HepG2 (cell line): ENCODE measurements around the gene SNAPC4. TPM values are rescaled to one million over a fixed set of nuclear protein-coding genes. Genes with fewer than 3 reads are reported as not detected.

Experiments used
- ATAC-seq: fragments of 200-7000 bp; cut with Tn5 transposase; 3 replicates; pipeline ENCODE4 v1.9.1; 2020; ENCODE audit warnings: mild to moderate bottlenecking, moderate library complexity
- BruUV-seq: library from RNA; stranded (reverse); fragments of 400-500 nt; replicated peaks from 2 replicates; lab custom pipeline; 2021; lab: Mats Ljungman, UMichigan
- CTCF ChIA-PET: fragments of 300-600 bp; formaldehyde crosslinking; extraction: SDS; loops from one replicate; lab custom pipeline; 2021; ENCODE audit warnings: low total read pairs, inconsistent platforms, low intra/inter-chr PET ratio; lab: Yijun Ruan, JAX
- POLR2A ChIA-PET: fragments of 350-600 bp; sonication (Branson Sonifier 250); formaldehyde crosslinking; loops from one replicate; lab custom pipeline; 2020; ENCODE audit warnings: antibody characterized with exemption, inconsistent platforms; lab: Yijun Ruan, JAX
- DNase-seq: peaks from one replicate; pipeline ENCODE4 v3.0.0-alpha.2; 2015; ENCODE audit warnings: low spot score
- FAIRE-seq: peaks from 3 replicates; lab custom pipeline; 2011; peaks lifted over from hg19 to GRCh38; lab: Jason Lieb, UNC
- H2AFZ ChIP-seq: one replicate; pipeline ENCODE4 v1.6.1; 2011; ENCODE audit warnings: low read length, inconsistent platforms
- H3K27ac ChIP-seq: fragments of 300-600 bp; 3 replicates; pipeline ENCODE4 v1.8.0; 2011; ENCODE audit warnings: mixed run types, mild to moderate bottlenecking, mixed read lengths, low read length, inconsistent platforms; ENCODE audit not compliant: insufficient read depth; ENCODE audit errors: extremely low read length
- H3K27me3 ChIP-seq, 2 experiments: fragments of 200-600 bp in 1 of 2; 2 replicates in 1 of 2; 3 replicates in 1 of 2; pipeline versions ENCODE4 v1.6.0 to v1.8.0; 2011; ENCODE audit warnings: low read length in 2 of 2, mild to moderate bottlenecking in 2 of 2, moderate library complexity in 2 of 2, inconsistent platforms in 1 of 2; ENCODE audit not compliant: insufficient read depth in 2 of 2, control insufficient read depth in 1 of 2
- H3K36me3 ChIP-seq, 2 experiments: fragments of 200-600 bp in 1 of 2; replicated peaks in 1 of 2; 2 replicates in 1 of 2; 3 replicates in 1 of 2; pipeline versions ENCODE4 v1.5.1 to v1.8.0; 2011; ENCODE audit warnings: low read length in 2 of 2, inconsistent platforms in 1 of 2; ENCODE audit not compliant: insufficient read depth in 2 of 2, control insufficient read depth in 1 of 2
- H3K4me1 ChIP-seq: 2 replicates; pipeline ENCODE4 v1.5.1; 2012; ENCODE audit warnings: low read length, inconsistent platforms; ENCODE audit not compliant: insufficient read depth
- H3K4me2 ChIP-seq: 2 replicates; pipeline ENCODE4 v1.6.0; 2011; ENCODE audit warnings: low read depth, low read length, inconsistent platforms
- H3K4me3 ChIP-seq, 3 experiments: fragments of 200-600 bp in 1 of 3; sonication (generic), shearing (Covaris generic) in 1 of 3; replicated peaks in 1 of 3; 2 replicates each; pipeline ENCODE4 v1.5.1; 2011 to 2016; ENCODE audit warnings: low read length in 3 of 3, inconsistent platforms in 2 of 3, low read depth in 2 of 3, mild to moderate bottlenecking in 2 of 3, control low read depth in 1 of 3, mixed read lengths in 1 of 3; ENCODE audit not compliant: insufficient read depth in 1 of 3
- H3K79me2 ChIP-seq: one replicate; pipeline ENCODE4 v1.6.1; 2011; ENCODE audit warnings: low read length, inconsistent platforms; ENCODE audit not compliant: insufficient read depth
- H3K9ac ChIP-seq: 2 replicates; pipeline ENCODE4 v1.6.0; 2011; ENCODE audit warnings: mild to moderate bottlenecking, low read depth, low read length, inconsistent platforms; ENCODE audit not compliant: insufficient read depth
- H3K9me3 ChIP-seq: 2 replicates; pipeline ENCODE4 v1.5.1; 2012; ENCODE audit warnings: mild to moderate bottlenecking, low read length
- H4K20me1 ChIP-seq: 2 replicates; pipeline ENCODE4 v1.6.0; 2011; ENCODE audit warnings: inconsistent platforms, mild to moderate bottlenecking, low read length, moderate library complexity; ENCODE audit not compliant: insufficient read depth
- GFI1 ChIP-seq: sonication (generic); formaldehyde crosslinking; IDR thresholded peaks from 2 replicates; pipeline ENCODE4 v1.5.0; 2020; ENCODE audit warnings: missing genetic modification reagents, mild to moderate bottlenecking, borderline replicate concordance
- MZF1 ChIP-seq: sonication (generic); formaldehyde crosslinking; IDR thresholded peaks from 2 replicates; pipeline ENCODE4 v1.8.1; 2023; ENCODE audit warnings: mild to moderate bottlenecking, missing genetic modification reagents, borderline replicate concordance
- PHF20 ChIP-seq: sonication (generic); formaldehyde crosslinking; IDR thresholded peaks from 2 replicates; pipeline ENCODE4 v1.5.0; 2020; ENCODE audit warnings: mild to moderate bottlenecking, missing genetic modification reagents
- SIN3B ChIP-seq: fragments of 150-350 bp; IDR thresholded peaks from 2 replicates; pipeline ENCODE4 v1.6.1; 2014; ENCODE audit warnings: low read length
- TEAD3 ChIP-seq: optimal IDR thresholded peaks from 2 replicates; pipeline ENCODE3; 2016; ENCODE audit warnings: borderline replicate concordance
- THAP11 ChIP-seq: IDR thresholded peaks from 2 replicates; pipeline ENCODE4 v1.6.1; 2016; ENCODE audit warnings: missing biosample characterization, missing genetic modification reagents
- ZC3H4 ChIP-seq: sonication (generic); formaldehyde crosslinking; IDR thresholded peaks from 2 replicates; pipeline ENCODE4 v1.4.0; 2020; ENCODE audit warnings: missing genetic modification reagents, borderline replicate concordance
- ZNF337 ChIP-seq: sonication (generic); formaldehyde crosslinking; IDR thresholded peaks from 2 replicates; pipeline ENCODE4 v1.5.1; 2020; ENCODE audit warnings: missing genetic modification reagents, low read depth, mild to moderate bottlenecking, borderline replicate concordance
- ZNF598 ChIP-seq: sonication (generic); formaldehyde crosslinking; IDR thresholded peaks from 2 replicates; pipeline ENCODE4 v1.5.1; 2020; ENCODE audit warnings: mild to moderate bottlenecking, missing genetic modification reagents, borderline replicate concordance
- ZNF839 ChIP-seq: sonication (generic); formaldehyde crosslinking; IDR thresholded peaks from 2 replicates; pipeline ENCODE4 v1.4.0; 2020; ENCODE audit warnings: missing genetic modification reagents, mild to moderate bottlenecking, borderline replicate concordance
- WGBS: methylation state at CpG from one replicate; pipeline ENCODE4 v1.1.6; 2017; ENCODE audit warnings: low lambda C conversion rate; 5-methylcytosine and 5-hydroxymethylcytosine counted together
- in situ Hi-C: cut with HindIII; loops from 2 replicates; pipeline ENCODE4 v1.10.0; 2017; ENCODE audit warnings: low pct_unique_long_range_greater_than_20kb; ENCODE audit not compliant: extremely low pct_ligation_motif_present
- intact Hi-C: fragments of 100-400 bp; cut with micrococcal nuclease; formaldehyde crosslinking; loops from one replicate; pipeline ENCODE4 v1.10.0; 2022; ENCODE audit not compliant: unreplicated experiment
- polyA plus RNA-seq, 8 experiments: library from polyadenylated mRNA; depleted of rRNA in 3 of 8; stranded (reverse) in 7 of 8; unstranded in 1 of 8; fragments of >200 nt; fragmentation: Illumina TruSeq in 4 of 8; extraction: Trizol in 4 of 8; gene quantifications; 2 replicates each; pipeline versions ENCODE4 v1.2.1 to v1.2.3, GENCODE V29; 2011 to 2016; ENCODE audit warnings: low read depth in 4 of 8, missing spikeins in 1 of 8, mixed read lengths in 1 of 8; ENCODE audit not compliant: insufficient read depth in 1 of 8
- total RNA-seq, 5 experiments: library from RNA; depleted of rRNA; stranded (reverse); fragments of >200 nt; fragmentation: Illumina TruSeq; extraction: Trizol; gene quantifications; 2 replicates each; pipeline ENCODE4 v1.2.3, GENCODE V29; 2016; ENCODE audit warnings: low read depth in 1 of 5
- TF ChIP-seq, protein P1 (sequence below): sonication (generic); formaldehyde crosslinking; IDR thresholded peaks from 2 replicates; pipeline ENCODE4 v1.4.0; 2020; ENCODE audit warnings: missing genetic modification reagents, low read depth, mild to moderate bottlenecking, borderline replicate concordance
- TF ChIP-seq, protein P2 (sequence below): sonication (generic); formaldehyde crosslinking; IDR thresholded peaks from 2 replicates; pipeline ENCODE4 v1.8.1; 2023; ENCODE audit warnings: mild to moderate bottlenecking, moderate library complexity, missing genetic modification reagents
- TF ChIP-seq, protein P3 (sequence below): sonication (generic); formaldehyde crosslinking; IDR thresholded peaks from 2 replicates; pipeline ENCODE4 v1.5.0; 2020; ENCODE audit warnings: mild to moderate bottlenecking, missing genetic modification reagents
- TF ChIP-seq, protein P4 (sequence below), 2 experiments: sonication (generic) in 1 of 2; formaldehyde crosslinking in 1 of 2; IDR thresholded peaks; 2 replicates each; pipeline versions ENCODE4 v1.4.0 to v1.6.1; 2016 to 2020; ENCODE audit warnings: borderline replicate concordance in 1 of 2, low read depth in 1 of 2, mild to moderate bottlenecking in 1 of 2, missing genetic modification reagents in 1 of 2

SNAPC4 gene
- total and polyA plus RNA-seq, 2 of the 13 experiments (the other 11 are each of a cell fraction or from before 2014, with no cell fraction given) = 2.0 to 6.0 TPM

DNA sequence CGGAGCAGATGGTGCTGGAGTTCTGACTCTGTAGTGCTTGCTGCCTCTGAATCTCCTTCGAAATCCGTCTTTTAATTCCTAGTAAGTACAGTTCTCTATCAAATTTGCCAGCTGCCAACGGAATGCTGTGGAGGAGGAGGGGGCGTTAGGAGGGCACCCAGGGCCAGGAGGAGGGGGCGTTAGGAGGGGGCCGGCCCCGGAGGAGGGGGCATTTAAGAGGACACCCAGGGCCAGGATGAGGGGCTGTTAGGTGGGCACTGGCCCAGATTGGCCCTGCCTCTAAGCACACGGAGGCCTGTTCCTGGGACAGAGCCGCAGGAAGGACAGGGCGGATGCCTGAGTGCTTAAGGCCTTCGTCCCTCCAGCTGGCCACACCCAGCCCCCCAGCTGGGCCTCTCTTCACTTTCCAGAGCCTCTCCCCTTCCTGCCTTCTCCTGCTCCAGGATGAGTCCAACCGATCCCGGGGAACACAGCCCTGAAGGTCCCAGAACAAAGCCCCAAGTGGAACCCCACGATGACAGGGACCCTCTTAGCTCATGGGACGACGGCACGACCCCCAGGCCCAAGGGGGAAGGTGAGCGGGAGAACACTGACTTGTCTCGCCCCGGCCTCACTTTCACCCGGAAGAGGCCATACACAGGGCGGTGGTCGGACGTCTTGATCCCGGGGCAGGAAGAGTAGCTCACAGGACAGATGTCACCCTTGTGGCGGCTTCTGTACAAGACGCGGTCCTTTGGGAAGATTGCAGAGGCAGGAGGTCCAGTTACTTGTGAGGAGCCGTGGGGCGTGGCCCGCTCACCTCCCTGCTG lies 29.9 kb upstream of the SNAPC4 start:
- no peak overlapping the region for H3K4me3 ChIP-seq
- H3K4me2 ChIP-seq = no peak overlapping the region
- no peaks in the 10 kb centered on the region for H4K20me1 ChIP-seq
- ChIA-PET POLR2A (no interaction called here), CTCF (no interaction called here)
- no peak for FAIRE-seq
- TF ChIP-seq, protein P1, sequence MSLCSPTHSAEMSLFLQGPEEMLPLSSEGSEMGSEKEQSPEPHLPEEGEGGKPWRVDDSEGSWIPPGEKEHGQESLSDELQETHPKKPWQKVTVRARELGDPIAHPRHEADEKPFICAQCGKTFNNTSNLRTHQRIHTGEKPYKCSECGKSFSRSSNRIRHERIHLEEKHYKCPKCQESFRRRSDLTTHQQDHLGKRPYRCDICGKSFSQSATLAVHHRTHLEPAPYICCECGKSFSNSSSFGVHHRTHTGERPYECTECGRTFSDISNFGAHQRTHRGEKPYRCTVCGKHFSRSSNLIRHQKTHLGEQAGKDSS (CRISPR knock-in tag) = no peak
- TF ChIP-seq, protein P2, sequence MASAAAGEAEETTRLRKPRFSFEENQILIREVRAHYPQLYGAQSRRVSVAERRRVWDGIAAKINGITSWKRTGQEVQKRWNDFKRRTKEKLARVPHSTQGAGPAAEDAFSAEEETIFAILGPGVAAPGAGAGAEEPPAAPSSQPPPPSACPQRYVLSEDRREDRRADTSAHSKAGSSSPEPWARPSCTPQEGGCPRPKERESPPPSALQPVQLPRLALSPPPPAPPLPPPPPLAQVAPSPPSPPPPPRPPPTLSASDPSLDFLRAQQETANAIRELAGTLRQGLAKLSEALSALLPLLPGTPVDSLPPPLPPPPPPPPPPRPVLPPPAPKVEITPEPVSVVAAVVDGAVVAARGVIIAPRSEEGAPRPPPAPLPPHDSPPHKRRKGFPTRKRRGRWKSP (CRISPR knock-in tag) = no peak
- no peak for TF ChIP-seq THAP11
- no peak for TF ChIP-seq ZNF337
- no peak for TF ChIP-seq PHF20 (CRISPR knock-in tag)
- no peak for TF ChIP-seq MZF1 (CRISPR knock-in tag)
- no peak for TF ChIP-seq ZNF839 (CRISPR knock-in tag)
- TF ChIP-seq GFI1 (CRISPR knock-in tag) = no peak
- no peak for TF ChIP-seq TEAD3 (CRISPR knock-in tag)
- TF ChIP-seq ZNF598 (CRISPR knock-in tag) = no peak
- TF ChIP-seq, protein P3, sequence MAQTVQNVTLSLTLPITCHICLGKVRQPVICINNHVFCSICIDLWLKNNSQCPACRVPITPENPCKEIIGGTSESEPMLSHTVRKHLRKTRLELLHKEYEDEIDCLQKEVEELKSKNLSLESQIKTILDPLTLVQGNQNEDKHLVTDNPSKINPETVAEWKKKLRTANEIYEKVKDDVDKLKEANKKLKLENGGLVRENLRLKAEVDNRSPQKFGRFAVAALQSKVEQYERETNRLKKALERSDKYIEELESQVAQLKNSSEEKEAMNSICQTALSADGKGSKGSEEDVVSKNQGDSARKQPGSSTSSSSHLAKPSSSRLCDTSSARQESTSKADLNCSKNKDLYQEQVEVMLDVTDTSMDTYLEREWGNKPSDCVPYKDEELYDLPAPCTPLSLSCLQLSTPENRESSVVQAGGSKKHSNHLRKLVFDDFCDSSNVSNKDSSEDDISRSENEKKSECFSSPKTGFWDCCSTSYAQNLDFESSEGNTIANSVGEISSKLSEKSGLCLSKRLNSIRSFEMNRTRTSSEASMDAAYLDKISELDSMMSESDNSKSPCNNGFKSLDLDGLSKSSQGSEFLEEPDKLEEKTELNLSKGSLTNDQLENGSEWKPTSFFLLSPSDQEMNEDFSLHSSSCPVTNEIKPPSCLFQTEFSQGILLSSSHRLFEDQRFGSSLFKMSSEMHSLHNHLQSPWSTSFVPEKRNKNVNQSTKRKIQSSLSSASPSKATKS (CRISPR knock-in tag) = no peak
- TF ChIP-seq, protein P4, sequence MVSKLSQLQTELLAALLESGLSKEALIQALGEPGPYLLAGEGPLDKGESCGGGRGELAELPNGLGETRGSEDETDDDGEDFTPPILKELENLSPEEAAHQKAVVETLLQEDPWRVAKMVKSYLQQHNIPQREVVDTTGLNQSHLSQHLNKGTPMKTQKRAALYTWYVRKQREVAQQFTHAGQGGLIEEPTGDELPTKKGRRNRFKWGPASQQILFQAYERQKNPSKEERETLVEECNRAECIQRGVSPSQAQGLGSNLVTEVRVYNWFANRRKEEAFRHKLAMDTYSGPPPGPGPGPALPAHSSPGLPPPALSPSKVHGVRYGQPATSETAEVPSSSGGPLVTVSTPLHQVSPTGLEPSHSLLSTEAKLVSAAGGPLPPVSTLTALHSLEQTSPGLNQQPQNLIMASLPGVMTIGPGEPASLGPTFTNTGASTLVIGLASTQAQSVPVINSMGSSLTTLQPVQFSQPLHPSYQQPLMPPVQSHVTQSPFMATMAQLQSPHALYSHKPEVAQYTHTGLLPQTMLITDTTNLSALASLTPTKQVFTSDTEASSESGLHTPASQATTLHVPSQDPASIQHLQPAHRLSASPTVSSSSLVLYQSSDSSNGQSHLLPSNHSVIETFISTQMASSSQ (IDR thresholded peaks at IDR 0.05; ENCODE audit: low read depth) = no peak
- TF ChIP-seq, protein P4 (CRISPR knock-in tag; IDR thresholded peaks at IDR 0.05; ENCODE audit: borderline replicate concordance) = no peak
- no peak for TF ChIP-seq SIN3B
- no peak for TF ChIP-seq ZC3H4 (CRISPR knock-in tag)
- H3K27ac ChIP-seq = no peak overlapping the region
- H3K9me3 ChIP-seq = no peaks in the 10 kb centered on the region
- peaks cover 4 to 6% of the 10 kb centered on the region in 2 experiments; a peak in 3 of 5 replicates for H3K36me3 ChIP-seq
- no peaks in the 10 kb centered on the region for H3K4me1 ChIP-seq
- in situ Hi-C loops (no loop called here), intact Hi-C loops (no loop called here)
- H2AFZ ChIP-seq = no peak overlapping the region
- 87% methylated on average over 20 of the region's 32 CpGs for WGBS
- DNase-seq = no peak
- no peak; the same call in 2 of the 3 replicates for ATAC-seq
- no peak overlapping the region for H3K9ac ChIP-seq
- H3K27me3 ChIP-seq = no peaks in the 10 kb centered on the region
- BruUV-seq = no TSS peak
- H3K79me2 ChIP-seq = no peaks in the 10 kb centered on the region
